Measurements from ENCODE around the gene SNUPN.

Gene SNUPN

GRCh38 chr15:75654201-75654907, 28.8 kb upstream of the SNUPN start:
- no peak for DNase-seq (ENCODE audit: low read depth in 3 of 3)

DNA sequence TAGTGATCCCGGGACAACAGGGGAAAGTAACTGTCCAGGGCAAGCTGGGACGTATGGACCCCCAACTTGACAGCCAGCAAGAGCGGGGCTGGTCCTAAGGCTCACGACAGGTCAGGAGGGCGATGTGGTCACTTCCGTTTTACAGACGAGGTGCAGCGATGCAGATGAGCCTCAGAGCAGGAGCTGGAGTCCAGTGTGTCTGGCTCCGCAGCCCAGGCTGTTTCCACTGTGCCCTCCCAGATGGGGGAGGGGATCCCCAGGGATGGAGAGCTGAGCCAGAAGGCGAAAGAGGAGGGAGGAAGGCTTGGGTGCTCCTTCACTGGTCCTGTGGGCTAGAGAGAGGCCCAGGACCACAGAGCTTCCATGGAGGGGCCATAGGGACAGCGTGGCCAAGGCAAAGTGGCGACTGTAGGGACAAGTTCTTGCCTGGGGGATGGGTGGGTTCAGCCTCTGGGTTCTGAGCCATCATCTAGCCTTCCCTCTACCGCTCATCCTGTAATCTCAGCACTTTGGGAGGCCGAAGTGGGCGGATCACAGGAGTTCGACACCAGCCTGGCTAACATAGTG, 27.9 kb upstream of the SNUPN start:
- no peak for DNase-seq (ENCODE audit: low read depth in 3 of 3)

DNA sequence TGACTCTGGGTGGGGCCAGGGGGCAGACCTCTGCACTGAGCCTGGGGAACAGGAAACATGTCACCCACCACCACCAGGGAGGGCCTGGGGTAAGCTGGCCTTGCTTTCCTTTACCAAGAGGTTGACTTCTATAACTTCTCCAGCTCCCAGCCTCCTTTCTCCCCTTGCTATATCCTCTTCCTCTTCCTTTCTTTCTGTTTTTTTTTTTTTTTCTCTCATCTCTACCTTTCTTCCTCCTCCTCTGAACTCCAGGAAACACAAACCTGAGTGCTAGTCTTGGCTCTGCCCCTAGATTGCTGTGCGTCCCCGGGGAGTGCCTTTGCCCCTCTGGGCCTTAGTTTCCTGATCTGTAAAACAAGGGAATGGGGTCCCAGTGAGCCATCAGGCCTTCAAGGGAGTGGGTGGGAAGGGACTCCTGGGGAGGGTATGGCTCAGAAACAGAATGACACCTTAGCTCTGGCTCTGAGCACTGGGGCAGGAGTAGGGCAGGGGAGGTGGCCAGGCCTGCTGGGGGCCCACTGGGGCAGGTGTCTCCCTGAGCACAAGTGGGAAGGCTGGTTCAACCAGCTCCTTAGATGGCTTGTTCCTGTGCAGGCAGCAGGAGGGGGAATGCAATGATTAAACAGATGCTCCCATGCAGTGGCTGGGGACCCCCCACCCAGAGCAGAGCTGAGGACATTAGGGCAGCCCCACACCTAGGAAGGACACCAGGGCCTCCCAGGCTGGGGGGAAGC, 26.5 kb upstream of the SNUPN start:
- no peak for DNase-seq (ENCODE audit: low read depth in 3 of 3)

DNA sequence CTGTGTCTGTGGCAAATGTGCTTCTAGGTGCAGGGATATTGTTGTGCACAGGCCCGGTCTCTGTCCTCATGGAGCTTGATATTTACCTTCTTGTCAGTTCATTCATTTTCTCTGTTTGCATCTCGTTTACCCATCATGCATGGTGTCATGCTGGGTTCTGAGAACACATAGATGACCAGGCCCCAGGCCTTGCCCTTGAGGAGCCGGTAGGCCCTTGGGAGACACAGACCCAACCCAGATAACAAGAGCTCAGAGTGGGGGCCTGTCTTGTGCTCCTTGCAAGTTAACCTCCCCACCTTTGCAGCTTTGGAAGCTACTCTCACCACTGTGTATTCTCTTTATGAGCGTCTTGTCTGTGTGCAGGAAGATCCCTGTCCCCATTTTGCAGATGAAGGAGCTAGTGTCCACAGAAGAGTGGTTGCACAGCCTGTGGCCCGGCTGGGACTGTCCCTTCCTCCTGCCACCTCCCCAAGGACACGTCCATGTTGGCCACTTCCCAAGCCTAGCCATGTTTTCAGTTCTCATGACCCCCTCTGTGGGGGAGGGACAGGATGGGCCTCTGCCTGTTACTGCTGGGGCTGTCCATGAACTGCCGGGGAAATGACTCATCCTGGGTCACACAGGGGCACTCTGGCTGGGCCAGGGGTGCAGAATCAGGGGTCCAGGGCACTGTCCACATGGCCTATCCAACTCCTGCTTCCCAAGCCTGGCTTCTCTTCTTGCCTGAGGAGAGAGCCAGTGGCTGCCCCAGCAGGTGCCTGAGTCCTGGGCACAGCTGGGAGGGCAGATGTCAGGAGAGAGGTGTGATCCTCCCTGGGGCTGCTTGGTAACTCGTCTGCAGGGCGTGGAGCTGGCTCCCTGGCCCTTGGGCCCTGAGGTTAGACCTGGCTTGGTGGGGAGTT, 25.6 kb upstream of the SNUPN start:
- DNase-seq (ENCODE audit: low read depth in 3 of 3), result no peak

- DNase-seq (ENCODE audit: low read depth in 3 of 3), result no peak
Measured at GRCh38 chr15:75649848-75650247, 24.3 kb upstream of the SNUPN start.

- DNase-seq (ENCODE audit: low read depth in 3 of 3), result no peak
Measured at GRCh38 chr15:75649045-75649761, 23.7 kb upstream of the SNUPN start.

GRCh38 chr15:75648156-75649000, 22.9 kb upstream of the SNUPN start:
- no peak for DNase-seq (ENCODE audit: low read depth in 3 of 3)

DNA sequence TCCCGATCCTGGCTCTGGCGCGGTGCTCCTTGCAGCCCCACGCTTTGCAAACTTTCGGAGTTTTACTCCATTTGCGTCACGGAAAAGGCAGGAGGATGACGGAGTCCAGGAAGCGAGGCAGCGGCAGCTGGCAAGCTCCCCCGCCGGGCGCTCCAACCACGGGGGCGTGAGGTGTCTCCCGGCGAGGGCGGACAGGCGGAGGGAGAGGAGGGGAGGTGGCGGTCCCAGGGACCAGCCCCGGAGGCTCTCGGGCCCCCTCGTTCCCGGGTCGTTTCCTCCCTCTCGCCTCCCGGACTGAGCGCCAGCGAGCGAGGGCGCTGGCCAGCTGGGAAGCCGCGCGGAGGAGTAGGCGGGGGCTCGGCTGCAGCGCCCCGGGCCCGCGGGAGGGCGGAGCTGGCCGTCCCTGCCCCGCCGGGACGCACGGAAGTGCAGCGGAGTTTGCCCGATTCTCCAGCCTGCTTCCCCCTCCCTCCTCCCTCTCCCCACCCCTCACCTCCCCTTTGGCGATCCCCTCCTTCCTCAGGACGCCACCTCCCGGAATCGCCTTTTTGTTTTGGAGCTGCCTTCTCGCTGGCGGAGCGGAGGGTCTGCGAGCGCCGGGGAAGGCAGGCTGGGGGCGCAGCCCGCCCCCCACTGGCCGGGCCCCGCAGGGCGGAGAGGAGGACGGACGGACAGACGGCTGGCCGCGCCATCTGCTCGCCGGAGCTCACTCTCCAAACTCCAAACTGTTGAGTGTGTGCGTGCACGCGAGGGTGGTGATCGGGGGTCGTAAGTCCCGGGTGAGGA, 22.0 kb upstream of the SNUPN start, which contains the start of gene SNX33:
SNX33 (plus strand) TSS at position 543 of the 786 bp plus-strand sequence. CDS start 1,191 bp downstream, outside the sequence.
- peak; percentile 34 to 43 (median 37) for DNase-seq (ENCODE audit: low read depth in 3 of 3)

DNA sequence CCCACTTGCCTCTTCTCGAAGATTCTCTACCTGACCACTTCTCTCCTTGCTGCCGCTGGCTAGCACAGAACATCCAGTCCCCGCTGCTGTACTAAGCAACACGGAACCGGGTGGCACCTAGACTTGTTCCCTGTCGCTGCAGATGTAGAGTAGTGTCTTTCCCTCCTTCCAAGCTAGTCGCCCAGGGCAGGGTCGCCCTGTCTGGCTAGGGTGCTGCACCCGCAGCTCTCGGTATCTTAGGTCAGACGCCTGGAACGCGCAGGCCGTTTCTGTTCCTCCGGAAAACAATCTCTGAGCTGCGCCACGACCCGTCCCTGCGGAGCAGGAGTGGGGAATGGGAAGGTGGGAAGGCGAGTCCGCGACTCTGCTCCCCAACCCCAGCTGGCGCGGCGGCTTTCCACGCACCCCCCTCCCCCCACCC, 21.4 kb upstream of the SNUPN start:
- DNase-seq (ENCODE audit: low read depth in 3 of 3), result no peak

DNA sequence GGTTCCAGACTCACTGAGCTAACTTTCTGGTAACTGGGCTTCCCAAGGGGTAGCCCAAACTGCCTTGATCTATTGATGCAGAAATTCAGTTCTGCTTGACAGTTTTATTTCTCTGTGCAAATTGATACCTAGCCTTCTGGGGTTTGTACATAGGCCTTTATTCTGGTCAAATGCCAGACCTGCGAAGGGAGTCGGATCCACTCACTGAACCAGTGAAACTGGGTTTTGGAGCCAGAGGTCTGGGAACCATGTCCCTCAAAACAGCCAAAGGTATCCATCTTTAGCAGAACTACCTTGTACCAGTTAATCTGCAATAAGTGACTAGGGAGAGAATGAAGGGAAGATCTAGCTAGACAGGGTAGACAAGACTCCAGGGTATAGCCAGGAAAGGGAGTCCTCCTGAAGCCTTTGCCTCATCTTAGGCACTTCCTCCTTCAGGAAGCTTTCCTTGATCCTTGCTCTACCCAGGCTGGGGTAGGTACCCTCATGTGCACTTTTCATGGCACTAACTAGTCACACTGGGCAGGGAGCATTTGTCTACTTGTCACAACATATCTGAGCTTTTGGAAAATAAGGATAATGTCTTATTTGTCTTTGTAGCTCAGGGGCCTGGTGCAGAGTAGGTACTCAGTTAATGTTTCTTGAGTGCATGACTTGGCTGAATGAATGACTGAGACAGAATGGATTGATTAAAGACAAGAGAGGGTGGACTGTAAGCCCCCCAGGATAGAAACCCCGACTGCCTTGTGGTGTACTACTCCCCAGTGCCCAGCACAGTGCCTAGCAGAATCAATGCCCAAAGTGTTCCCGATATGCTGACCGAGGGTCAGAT, 20.8 kb upstream of the SNUPN start:
- no peak for DNase-seq (ENCODE audit: low read depth in 3 of 3)

- no peak for DNase-seq (ENCODE audit: low read depth in 3 of 3)
Measured at GRCh38 chr15:75644376-75644775, 18.9 kb upstream of the SNUPN start.

GRCh38 chr15:75641603-75642002, 16.1 kb upstream of the SNUPN start:
- DNase-seq (ENCODE audit: low read depth in 3 of 3), result no peak

- DNase-seq (ENCODE audit: low read depth in 3 of 3), result no peak
Measured at GRCh38 chr15:75641179-75641503, 15.6 kb upstream of the SNUPN start.

GRCh38 chr15:75640483-75641178, 15.1 kb upstream of the SNUPN start:
- DNase-seq (ENCODE audit: low read depth in 3 of 3), result peak in 1 of 3 donors; percentile 24

- DNase-seq (ENCODE audit: low read depth in 3 of 3), result peak; percentile 83 to 94 (median 86)
Measured at GRCh38 chr15:75639709-75640482, 14.4 kb upstream of the SNUPN start, which contains the start of gene IMP3. Gene IMP3, minus strand, starts transcription at chr15:75640224. Its CDS starts 56 bp downstream, at chr15:75640168.

- DNase-seq (ENCODE audit: low read depth in 3 of 3), result no peak
Measured at GRCh38 chr15:75639191-75639708, 13.7 kb upstream of the SNUPN start.
